Effector memory CD4-positive, alpha-beta T cell (primary cell): ENCODE measurements around the gene PSD2.

Experiments used
- DNase-seq, 3 donors: peaks; one replicate each; pipeline ENCODE4 v3.0.0-alpha.2; 2020
- H3K27ac ChIP-seq: 2 replicates; pipeline ENCODE4 v1.7.0; 2013; ENCODE audit warnings: mild to moderate bottlenecking, low read length, moderate library complexity; ENCODE audit not compliant: insufficient read depth, poor library complexity, severe bottlenecking
- H3K27me3 ChIP-seq: replicated peaks from 2 replicates; pipeline ENCODE4 v1.7.0; 2013; ENCODE audit warnings: mild to moderate bottlenecking, low read length; ENCODE audit not compliant: insufficient read depth, control insufficient read depth, poor library complexity, severe bottlenecking
- H3K36me3 ChIP-seq: 2 replicates; pipeline ENCODE4 v1.7.0; 2013; ENCODE audit warnings: mild to moderate bottlenecking, low read length, moderate library complexity; ENCODE audit not compliant: control insufficient read depth, insufficient read depth
- H3K4me1 ChIP-seq: 2 replicates; pipeline ENCODE4 v1.7.0; 2013; ENCODE audit warnings: low read length, mild to moderate bottlenecking; ENCODE audit not compliant: control insufficient read depth, insufficient read depth, poor library complexity, severe bottlenecking
- H3K4me3 ChIP-seq: 2 replicates; pipeline ENCODE4 v1.7.0; 2013; ENCODE audit warnings: low read length, low read depth, mild to moderate bottlenecking; ENCODE audit not compliant: insufficient read depth, poor library complexity, severe bottlenecking
- H3K9me3 ChIP-seq: 2 replicates; pipeline ENCODE4 v1.7.0; 2013; ENCODE audit warnings: mild to moderate bottlenecking, low read length, moderate library complexity; ENCODE audit not compliant: control insufficient read depth

Gene PSD2

DNA sequence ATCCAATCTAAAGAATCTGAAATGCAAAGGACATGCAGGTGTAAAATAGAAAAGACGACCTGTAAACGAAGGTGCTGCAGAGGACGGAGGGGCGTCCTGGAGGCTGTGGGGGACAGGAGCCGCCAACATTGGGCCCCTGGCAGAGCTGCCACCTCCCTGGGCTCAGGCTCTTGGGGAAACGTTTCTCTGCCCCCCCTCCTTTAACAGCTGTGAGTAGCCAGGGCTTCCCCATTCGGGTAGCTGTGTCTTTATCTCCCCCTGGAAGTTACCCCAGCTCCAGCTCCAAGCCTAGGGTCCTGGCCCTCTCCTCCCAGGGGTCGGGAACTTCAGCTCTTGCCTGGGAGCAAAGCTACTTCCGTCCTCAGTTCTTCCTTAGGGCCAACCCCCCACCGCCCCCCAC lies 51.5 kb downstream of the PSD2 start:
- Histone ChIP-seq H3K36me3 (no peaks in the 10 kb centered on the region), H3K27ac (no peak overlapping the region)

DNA sequence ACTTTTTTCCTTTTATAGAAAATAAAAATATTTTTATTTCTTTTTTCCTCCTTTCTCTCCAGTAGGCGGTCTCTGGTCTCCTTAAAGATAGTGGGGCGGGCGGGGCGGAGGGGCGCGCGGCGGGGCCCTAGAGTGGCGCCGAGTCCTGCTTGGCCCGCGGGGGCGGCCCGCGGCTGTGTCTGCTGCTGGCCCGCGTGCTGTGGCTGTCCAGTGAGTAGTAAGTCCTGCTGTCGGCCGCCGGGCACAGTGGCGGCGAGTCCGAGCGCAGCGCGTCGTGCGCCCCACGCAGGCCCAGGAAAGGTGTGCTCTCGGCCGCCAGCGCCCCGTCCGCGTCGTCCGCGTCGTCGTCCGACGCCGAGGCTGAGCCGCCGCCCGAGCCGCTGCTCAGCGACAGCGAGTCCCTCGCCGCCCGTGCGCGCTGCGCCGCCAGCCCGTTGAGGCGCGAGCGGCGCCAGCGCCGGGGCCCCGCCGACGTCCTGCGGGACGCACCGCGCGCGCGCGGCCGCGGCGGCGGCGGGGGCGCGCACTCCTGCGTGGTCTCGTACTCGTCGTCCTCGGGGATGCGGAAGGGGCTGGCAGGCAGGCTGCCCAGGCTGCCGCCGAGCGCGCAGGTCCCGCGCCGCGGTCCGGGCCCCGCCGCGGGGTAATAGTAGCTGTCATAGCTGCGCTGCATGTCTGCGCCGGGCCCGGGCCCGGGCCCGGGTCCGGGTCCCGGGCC lies 52.3 kb downstream of the PSD2 start:
- H3K4me1 ChIP-seq: no peaks in the 10 kb centered on the region
- H3K9me3 ChIP-seq: no peaks in the 10 kb centered on the region
- H3K4me3 ChIP-seq: peak overlapping the region; percentile 62
- peak; percentile 54 to 63 (median 59) for DNase-seq
- H3K36me3 ChIP-seq: no peaks in the 10 kb centered on the region
- H3K27ac ChIP-seq: peak overlapping the region; percentile 69
- H3K27me3 ChIP-seq: peaks cover 3% of the 10 kb centered on the region

More for the DNA sequence above, 51.5 kb downstream of the PSD2 start:
- no peak overlapping the region for H3K4me3 ChIP-seq
- no peaks in the 10 kb centered on the region for H3K4me1 ChIP-seq
- H3K27me3 ChIP-seq: peaks cover 3% of the 10 kb centered on the region
- H3K9me3 ChIP-seq: no peaks in the 10 kb centered on the region
- DNase-seq: no peak

DNA sequence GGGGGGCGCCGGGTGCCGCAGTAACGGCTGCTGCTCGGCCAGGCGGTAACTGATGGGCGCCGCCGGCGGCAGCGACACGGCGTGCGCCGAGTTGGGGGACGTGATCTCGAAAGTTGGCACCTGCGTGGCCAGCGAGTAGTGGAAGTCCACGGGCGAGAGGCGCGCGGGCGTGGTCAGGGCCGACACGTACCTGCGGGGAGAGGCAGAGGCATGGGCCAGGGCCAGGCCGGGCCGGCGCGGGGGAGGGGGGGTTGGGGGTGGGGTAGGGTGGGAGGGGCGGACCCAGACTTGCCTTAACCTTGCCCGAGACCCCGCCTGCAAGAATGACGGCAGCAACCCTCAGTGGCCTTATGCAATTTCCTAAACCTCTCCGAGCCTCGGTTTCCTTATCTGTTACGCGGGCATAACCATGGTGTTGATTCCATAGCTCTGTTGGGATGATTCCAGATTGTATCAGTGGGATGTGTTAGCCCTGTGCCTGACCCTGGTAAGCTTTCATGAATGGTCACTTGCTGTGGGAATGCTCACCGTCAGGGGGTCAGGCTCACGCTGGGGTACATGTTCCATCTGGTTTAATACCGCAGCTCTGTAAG lies 53.0 kb downstream of the PSD2 start:
- Histone ChIP-seq H3K36me3 (no peaks in the 10 kb centered on the region), H3K9me3 (no peaks in the 10 kb centered on the region), H3K27ac (peak overlapping the region; percentile 69), H3K4me3 (peak overlapping the region; percentile 60), H3K27me3 (peaks cover 3% of the 10 kb centered on the region), H3K4me1 (no peaks in the 10 kb centered on the region)
- DNase-seq: peak in 2 of 3 donors; percentile 6 to 14

DNA sequence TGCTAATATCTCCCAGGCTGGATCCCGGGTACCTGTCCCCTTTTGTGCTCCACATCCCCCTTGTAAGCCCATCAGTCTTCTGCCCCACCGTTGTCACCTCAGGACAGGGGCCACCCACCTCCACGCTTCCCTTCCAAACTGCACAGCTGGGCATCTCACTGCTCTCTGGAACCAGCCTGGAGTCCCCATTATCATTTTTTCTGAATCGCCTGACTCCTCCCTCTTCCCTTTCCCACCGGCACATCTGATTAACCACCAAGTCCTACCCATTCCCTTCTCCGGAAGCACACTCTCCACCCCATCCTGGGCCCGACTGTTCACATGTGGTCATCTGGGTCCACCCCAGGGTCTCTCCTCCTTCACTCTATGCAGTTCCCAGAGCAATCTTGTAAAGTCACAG lies 53.9 kb downstream of the PSD2 start:
- Histone ChIP-seq H3K27ac (no peak overlapping the region), H3K27me3 (peaks cover under 1% of the 10 kb centered on the region)

DNA sequence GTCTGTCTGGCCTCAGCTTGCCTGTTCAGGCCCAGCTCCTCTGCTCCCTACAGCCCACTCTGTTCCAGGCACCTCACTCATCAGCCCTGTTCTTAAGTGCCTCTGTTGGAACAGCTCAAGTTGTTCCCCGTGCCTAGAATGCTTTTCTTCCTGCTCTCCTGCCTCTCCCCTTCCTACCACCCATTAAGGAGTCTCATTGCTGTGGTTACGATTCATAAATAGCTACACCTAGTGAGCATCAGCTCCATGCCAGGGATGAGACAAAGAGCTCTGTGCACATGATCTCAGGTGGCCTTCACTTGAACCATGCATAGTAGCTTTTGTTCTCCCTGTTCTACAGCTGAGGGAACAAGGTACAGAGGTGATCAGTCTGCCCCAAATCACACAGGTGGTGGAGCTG lies 54.3 kb downstream of the PSD2 start:
- Histone ChIP-seq H3K27me3 (no peaks in the 10 kb centered on the region), H3K4me3 (no peak overlapping the region), H3K36me3 (no peaks in the 10 kb centered on the region), H3K9me3 (no peaks in the 10 kb centered on the region), H3K4me1 (no peaks in the 10 kb centered on the region), H3K27ac (no peak overlapping the region)
- no peak for DNase-seq

More for the DNA sequence above, 53.9 kb downstream of the PSD2 start:
- no peak for DNase-seq
- H3K4me3 ChIP-seq: no peak overlapping the region
- H3K9me3 ChIP-seq: no peaks in the 10 kb centered on the region
- H3K4me1 ChIP-seq: no peaks in the 10 kb centered on the region
- no peaks in the 10 kb centered on the region for H3K36me3 ChIP-seq

DNA sequence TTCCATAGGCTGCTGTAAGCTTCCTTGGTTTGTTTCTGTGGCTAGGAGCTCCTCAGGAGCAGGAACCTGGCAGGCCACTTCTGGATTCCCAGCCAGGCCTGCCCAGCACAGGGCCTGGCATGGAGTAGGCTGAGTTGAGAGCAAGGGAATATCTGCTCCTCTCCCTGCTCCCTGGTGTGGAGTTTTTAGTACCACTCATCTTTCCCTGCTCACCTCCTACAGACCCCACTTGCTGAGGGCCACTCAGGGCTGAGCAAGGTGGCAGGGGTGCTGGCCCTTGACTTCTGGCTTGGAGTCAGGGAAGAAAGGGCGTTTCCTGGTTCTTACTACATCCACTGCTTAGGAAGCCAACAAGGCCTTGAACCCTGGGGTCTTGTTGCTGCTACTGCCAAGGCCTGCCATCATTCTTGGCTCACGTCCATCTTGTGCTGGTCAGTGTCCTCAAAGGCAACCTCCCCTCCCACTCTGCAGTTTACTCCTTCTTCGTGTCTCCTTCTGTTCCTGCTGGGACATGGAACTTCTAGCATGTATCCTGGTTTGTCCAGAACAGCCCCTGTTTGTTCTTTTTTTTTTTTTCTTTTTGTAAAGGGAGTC lies 54.9 kb downstream of the PSD2 start:
- H3K4me3 ChIP-seq: no peak overlapping the region
- no peaks in the 10 kb centered on the region for H3K4me1 ChIP-seq
- no peak for DNase-seq
- no peaks in the 10 kb centered on the region for H3K36me3 ChIP-seq
- no peak overlapping the region for H3K27ac ChIP-seq
- H3K27me3 ChIP-seq: no peaks in the 10 kb centered on the region
- no peaks in the 10 kb centered on the region for H3K9me3 ChIP-seq

DNA sequence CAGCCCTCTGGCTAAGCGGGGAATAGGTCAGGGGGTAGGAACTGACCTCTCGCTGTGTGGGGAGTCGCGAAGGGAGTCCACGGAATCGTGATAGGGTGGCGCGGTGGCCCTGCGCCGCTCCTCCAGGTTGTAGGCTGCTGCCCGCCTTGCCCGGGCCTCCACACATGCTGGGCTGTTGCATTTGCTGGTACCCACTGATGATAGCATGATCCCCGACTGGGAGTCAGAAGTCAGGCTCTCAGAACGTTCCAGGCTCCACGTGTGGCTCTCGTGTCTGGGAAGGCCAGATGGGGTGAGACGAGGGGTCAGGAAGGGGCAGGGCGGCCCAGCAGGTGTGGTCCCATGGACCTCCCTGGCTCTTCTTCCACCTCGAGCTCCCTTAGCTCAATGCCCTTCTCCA lies 56.0 kb downstream of the PSD2 start:
- Histone ChIP-seq H3K9me3 (no peaks in the 10 kb centered on the region), H3K27ac (no peak overlapping the region), H3K4me1 (no peaks in the 10 kb centered on the region), H3K36me3 (no peaks in the 10 kb centered on the region), H3K27me3 (no peaks in the 10 kb centered on the region), H3K4me3 (no peak overlapping the region)
- DNase-seq: no peak

DNA sequence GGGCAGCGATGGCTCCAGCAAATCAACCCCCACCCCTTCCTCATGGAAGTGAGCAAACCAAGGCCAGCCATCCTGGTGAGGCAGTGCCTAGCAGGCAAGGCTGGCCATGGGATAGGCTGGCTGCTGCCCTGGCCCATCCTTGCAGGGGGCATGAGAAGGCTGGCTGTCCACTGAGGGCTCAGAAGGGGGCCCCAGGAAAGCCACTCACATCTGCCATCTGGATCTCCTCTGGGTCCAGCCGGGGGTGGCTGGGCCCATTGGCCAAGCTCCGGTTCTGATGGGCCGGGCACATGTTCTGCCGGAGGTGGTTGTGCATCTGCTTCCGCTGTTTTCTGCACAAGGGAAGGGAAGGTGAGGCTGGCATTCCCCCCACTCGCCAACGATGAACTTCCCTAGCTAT lies 57.1 kb downstream of the PSD2 start:
- no peak for DNase-seq
- Histone ChIP-seq H3K9me3 (no peaks in the 10 kb centered on the region), H3K36me3 (no peaks in the 10 kb centered on the region), H3K27me3 (no peaks in the 10 kb centered on the region), H3K4me3 (no peak overlapping the region), H3K4me1 (no peaks in the 10 kb centered on the region), H3K27ac (no peak overlapping the region)

DNA sequence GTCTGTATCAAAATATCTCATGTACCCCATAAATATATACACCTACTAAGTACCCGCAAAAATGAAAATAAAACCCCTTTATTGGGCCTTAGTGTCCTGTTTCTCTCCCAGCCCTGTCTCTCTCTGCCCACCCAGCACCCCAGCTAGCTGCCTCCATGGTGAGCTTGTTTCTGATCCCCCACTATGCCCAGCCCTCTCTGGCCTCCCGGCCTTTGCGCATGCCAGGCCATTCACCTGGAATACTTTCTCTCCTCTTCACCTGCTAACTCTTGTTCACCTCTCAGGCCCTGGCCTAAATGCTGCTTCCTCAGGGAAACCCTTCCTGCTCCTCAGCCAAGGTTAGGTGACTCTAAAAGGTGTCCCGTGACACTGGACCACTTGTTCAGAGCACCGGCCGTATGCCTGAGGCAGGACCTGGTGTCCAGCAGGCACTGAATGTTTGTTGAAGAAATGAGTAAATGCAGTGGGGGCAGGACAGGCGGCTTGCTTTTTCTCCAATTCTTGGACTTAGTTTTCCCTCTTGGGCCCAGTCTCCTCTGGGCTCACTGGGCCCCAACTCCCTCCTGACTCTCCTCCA lies 58.5 kb downstream of the PSD2 start:
- Histone ChIP-seq H3K9me3 (no peaks in the 10 kb centered on the region), H3K27me3 (no peaks in the 10 kb centered on the region), H3K4me3 (no peak overlapping the region), H3K27ac (no peak overlapping the region), H3K4me1 (no peaks in the 10 kb centered on the region), H3K36me3 (no peaks in the 10 kb centered on the region)
- DNase-seq: no peak

DNA sequence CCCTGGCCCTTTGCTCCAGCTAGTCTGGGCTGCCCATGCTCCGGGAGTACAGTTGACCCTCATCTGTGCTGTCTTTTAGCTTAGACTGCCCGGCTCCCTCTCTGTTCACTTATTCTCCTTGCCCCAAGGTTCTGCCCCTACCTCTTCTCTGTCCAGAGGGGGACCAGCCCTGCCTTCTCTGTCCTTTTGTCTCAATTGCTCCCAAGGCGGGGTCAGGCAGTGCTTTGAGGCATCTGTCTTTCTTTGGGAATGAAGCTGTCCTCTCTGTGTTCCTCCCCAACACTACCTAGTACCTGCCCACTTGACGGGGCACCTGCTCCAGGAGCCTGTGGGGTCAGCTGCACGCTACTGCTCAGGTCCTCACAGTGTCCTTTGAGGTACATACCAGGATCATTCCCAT lies 59.3 kb downstream of the PSD2 start:
- no peaks in the 10 kb centered on the region for H3K27me3 ChIP-seq
- H3K27ac ChIP-seq: no peak overlapping the region
- no peak for DNase-seq
- no peaks in the 10 kb centered on the region for H3K9me3 ChIP-seq
- H3K4me1 ChIP-seq: no peaks in the 10 kb centered on the region
- no peaks in the 10 kb centered on the region for H3K36me3 ChIP-seq
- no peak overlapping the region for H3K4me3 ChIP-seq
